HUES48 (cell line): ENCODE measurements around the gene ING5.
"Not testable (repeated sequence)": the region's sequence is repeated elsewhere in the genome, so short reads cannot be mapped to it uniquely, and the experiment has no call there.

Experiments used
- H3K27ac ChIP-seq: one replicate; pipeline ENCODE4 v1.7.0; 2013; ENCODE audit warnings: low read depth, low read length, inconsistent platforms
- H3K27me3 ChIP-seq: 2 replicates; pipeline ENCODE4 v1.6.1; 2013; ENCODE audit warnings: mild to moderate bottlenecking, low read length; ENCODE audit not compliant: control insufficient read depth, insufficient read depth
- H3K36me3 ChIP-seq: 2 replicates; pipeline ENCODE4 v1.6.1; 2013; ENCODE audit warnings: low read length; ENCODE audit not compliant: control insufficient read depth, insufficient read depth
- H3K4me1 ChIP-seq: 2 replicates; pipeline ENCODE4 v1.6.1; 2013; ENCODE audit warnings: mild to moderate bottlenecking, low read length; ENCODE audit not compliant: control insufficient read depth, insufficient read depth
- H3K4me3 ChIP-seq: 2 replicates; pipeline ENCODE4 v1.5.1; 2013; ENCODE audit warnings: mild to moderate bottlenecking, low read depth, low read length
- H3K9ac ChIP-seq: 2 replicates; pipeline ENCODE4 v1.6.1; 2013; ENCODE audit warnings: mild to moderate bottlenecking, low read depth, low read length, moderate library complexity
- H3K9me3 ChIP-seq: 2 replicates; pipeline ENCODE4 v1.6.1; 2013; ENCODE audit warnings: low read length; ENCODE audit not compliant: control insufficient read depth, insufficient read depth

ING5 gene

DNA sequence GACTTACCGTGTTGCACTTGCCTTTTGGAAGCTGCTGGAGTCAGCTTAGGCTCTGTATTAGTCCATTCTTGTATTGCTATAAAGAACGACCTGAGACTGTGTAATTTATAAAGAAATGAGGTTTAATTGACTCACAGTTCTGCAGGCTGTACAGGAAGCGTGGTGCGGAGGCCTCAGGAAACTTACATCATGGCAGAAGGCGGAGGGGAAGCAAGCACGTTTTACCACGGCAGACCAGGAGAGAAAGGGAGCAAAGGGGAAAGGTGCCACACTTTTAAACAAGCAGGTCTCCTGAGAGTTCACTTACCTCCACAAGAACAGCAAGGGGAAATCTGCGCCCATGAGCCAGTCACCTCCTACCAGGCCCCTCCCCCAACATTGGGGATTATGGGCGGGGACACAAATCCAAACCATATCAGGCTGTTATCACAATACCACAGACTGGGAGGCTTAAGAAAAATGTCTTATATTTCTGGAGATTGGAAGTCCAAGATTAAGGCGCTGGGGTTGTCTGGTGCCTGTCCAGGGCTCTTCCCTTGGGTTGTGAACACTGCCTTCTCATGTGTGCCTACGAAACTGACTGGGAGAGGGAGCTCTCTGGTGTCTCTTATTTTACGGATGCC is 28.9 kb downstream of the ING5 start:
- Histone ChIP-seq H3K9ac (no peak overlapping the region), H3K27ac (no peak overlapping the region), H3K27me3 (peaks cover 9% of the 10 kb centered on the region; the same call in 1 of the 2 replicates), H3K4me3 (no peak overlapping the region), H3K36me3 (peaks cover 14% of the 10 kb centered on the region; the same call in 1 of the 2 replicates), H3K4me1 (no peaks in the 10 kb centered on the region), H3K9me3 (no peaks in the 10 kb centered on the region)

- not testable (repeated sequence) for H3K36me3 ChIP-seq, H3K9me3 ChIP-seq, H3K27me3 ChIP-seq, H3K27ac ChIP-seq, H3K4me1 ChIP-seq, H3K9ac ChIP-seq, H3K4me3 ChIP-seq
Observed at GRCh38 chr2:241732513-241733186, 30.8 kb downstream of the ING5 start.

DNA sequence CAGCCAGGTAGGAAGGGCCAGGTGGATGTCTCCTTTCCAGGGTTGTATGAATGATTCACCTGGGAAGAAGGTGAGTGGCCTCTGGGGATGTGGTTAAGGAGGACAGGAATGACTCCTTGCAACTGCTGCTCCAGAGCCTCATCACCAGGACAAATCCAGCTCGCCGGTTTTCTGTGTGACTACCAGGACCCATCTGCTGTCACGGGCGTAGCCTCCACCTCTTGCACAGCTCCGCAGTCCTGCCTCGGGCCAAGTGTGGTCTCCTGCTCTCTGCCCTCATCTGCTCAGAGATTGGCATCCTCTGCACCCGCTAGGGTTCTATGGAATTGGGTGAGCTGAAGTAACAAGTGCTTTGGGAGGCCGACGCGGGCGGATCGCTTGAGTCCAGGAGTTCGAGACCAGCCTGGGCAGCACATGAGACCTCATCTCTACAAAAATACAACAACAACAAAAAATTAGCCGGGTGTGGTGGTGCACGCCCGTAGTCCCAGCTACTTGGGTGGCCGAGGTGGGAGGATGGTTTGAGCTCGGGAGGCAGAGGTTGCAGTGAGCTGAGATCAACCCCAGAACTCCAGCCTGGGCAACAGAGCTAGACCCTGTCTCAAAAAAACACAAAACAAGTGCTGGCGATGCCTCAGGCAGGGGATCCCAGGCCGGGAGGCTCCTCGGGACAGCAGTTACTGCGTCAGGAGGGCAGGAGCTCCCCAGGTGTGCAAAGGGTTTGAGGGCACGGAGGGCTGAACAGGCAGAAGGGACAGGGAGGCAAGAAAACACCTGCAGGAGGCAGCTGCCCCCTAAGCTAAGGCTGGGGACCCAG is 31.8 kb downstream of the ING5 start:
- peak overlapping the region; percentile 60 for H3K4me3 ChIP-seq
- H3K9me3 ChIP-seq, result no peaks in the 10 kb centered on the region
- H3K36me3 ChIP-seq, result 0 out of 2 replicates have a peak, but pooled peaks cover 1% of the 10 kb centered on the region
- no peak overlapping the region for H3K27ac ChIP-seq
- H3K4me1 ChIP-seq, result no peaks in the 10 kb centered on the region
- H3K9ac ChIP-seq, result no peak overlapping the region
- H3K27me3 ChIP-seq, result peaks cover 9% of the 10 kb centered on the region; the same call in 1 of the 2 replicates

- no peak overlapping the region for H3K9ac ChIP-seq
- no peaks in the 10 kb centered on the region for H3K4me1 ChIP-seq
- no peaks in the 10 kb centered on the region for H3K36me3 ChIP-seq
- no peaks in the 10 kb centered on the region for H3K9me3 ChIP-seq
- peaks cover 9% of the 10 kb centered on the region; the same call in 1 of the 2 replicates for H3K27me3 ChIP-seq
- no peak overlapping the region for H3K27ac ChIP-seq
- H3K4me3 ChIP-seq, result peak overlapping the region; percentile 60
Observed at GRCh38 chr2:241734208-241734466, 32.3 kb downstream of the ING5 start.

DNA sequence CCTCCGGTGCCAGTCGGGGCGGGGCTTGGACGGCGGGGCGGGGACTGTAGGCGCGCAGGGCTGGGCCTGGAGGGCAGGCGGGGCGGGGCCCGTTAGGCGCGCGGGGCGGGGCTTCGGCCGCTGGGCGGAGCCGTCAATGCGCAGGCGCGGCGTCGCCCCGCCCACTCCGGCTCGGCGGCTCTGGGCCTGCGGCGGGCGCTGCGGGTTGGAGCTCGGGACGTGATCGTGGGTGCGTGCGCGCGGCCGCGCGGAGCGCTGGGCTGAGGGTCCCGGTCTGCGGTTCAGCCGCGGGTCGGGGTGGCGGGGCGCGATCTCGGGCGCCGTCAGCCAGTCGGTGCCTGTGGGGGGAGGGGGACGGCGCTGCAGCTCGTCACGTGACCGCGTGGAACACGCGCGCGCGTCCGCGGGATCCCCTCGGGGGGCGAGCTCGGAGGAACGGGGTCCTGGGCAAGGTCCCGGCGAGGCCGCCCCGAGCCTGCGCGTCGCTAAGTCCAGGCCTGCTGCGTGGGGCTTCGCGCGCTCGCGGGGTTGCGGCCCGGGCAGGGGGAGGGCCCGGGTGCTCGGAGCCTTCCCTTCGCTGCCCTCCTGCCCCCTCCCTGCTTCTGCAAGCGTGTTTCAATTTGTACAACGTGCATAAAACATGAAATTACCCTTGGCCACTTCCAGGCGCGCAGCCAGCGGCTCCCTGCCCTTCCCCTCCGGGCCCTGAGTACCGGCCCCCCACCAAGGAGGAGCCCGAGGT is 32.8 kb downstream of the ING5 start, which contains the start of gene D2HGDH:
D2HGDH (plus strand) TSS at position 164 of the 742 bp plus-strand sequence. CDS start 595 bp downstream, outside the sequence.
- Histone ChIP-seq H3K4me3 (peak within 1 kb of the TSS; percentile 83), H3K27me3 (peaks cover 9% of the 10 kb centered on the region; the same call in 1 of the 2 replicates), H3K27ac (peak within 1 kb of the TSS; percentile 47), H3K9ac (peak within 1 kb of the TSS; percentile 51; the same call in 1 of the 2 replicates), H3K36me3 (no peaks in the 10 kb centered on the region), H3K4me1 (no peaks in the 10 kb centered on the region), H3K9me3 (no peaks in the 10 kb centered on the region)

GRCh38 chr2:241736111-241736510 is 34.3 kb downstream of the ING5 start:
- no peaks in the 10 kb centered on the region for H3K36me3 ChIP-seq
- no peaks in the 10 kb centered on the region for H3K9me3 ChIP-seq
- peaks cover 9% of the 10 kb centered on the region; the same call in 1 of the 2 replicates for H3K27me3 ChIP-seq
- no peak overlapping the region for H3K4me3 ChIP-seq
- H3K27ac ChIP-seq, result no peak overlapping the region
- no peaks in the 10 kb centered on the region for H3K4me1 ChIP-seq
- H3K9ac ChIP-seq, result no peak overlapping the region

DNA sequence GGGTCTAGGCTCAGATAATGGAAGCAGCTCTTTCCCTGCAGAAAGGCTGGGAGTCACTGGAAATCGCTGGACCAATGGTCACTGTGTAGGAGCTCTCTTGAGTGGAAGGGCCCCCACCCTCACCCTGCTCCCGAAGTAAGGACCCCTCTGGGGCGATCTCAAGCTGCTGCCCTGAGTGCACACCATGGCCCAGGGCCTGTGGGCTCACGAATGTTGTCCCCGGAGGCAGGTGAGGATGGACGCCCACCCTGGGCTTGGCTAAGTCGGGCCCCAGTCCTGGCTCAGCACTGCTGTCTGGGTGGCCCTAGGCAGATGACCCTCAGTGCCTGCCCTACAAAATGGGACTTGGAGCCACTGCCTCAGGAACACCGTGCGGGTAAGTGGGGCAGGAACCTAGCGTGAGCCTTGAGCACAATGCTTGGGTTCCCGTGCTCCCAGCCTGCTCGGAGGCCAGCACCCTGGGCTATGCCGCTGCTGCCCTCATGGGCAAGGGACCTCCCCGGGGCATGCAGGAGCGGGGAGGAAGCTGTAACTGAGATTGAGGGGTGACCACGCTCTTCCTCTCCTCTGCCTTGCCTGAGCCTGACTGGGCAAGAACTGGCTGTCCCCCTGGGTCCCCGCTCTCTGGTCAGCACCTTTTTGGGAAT is 36.3 kb downstream of the ING5 start:
- Histone ChIP-seq H3K9ac (no peak overlapping the region), H3K27ac (no peak overlapping the region), H3K4me3 (no peak overlapping the region), H3K9me3 (no peaks in the 10 kb centered on the region), H3K4me1 (no peaks in the 10 kb centered on the region), H3K27me3 (peaks cover 9% of the 10 kb centered on the region; the same call in 1 of the 2 replicates), H3K36me3 (no peaks in the 10 kb centered on the region)

DNA sequence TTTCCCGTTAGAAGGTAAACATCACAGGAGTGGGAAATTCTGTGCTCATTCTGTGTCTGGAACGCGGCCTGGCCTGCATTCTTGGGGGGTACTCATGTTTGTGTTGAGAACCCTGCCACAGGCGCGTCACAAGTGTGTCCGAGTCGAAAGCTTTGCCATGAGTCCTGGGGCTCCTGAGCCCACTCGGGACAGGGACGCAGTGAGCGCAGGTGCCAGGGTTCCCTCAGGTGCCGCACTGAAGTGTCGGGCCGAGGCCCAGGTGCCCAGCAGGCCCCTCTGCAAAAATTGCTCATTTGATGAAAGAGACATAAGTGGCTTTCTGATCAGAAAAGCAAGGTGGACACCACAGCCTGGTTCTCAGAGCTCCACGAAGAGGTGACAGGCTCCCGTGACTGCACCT is 37.3 kb downstream of the ING5 start:
- H3K4me1 ChIP-seq, result no peaks in the 10 kb centered on the region
- no peak overlapping the region for H3K9ac ChIP-seq
- no peaks in the 10 kb centered on the region for H3K36me3 ChIP-seq
- H3K9me3 ChIP-seq, result no peaks in the 10 kb centered on the region
- H3K27me3 ChIP-seq, result no peaks in the 10 kb centered on the region
- H3K27ac ChIP-seq, result no peak overlapping the region
- H3K4me3 ChIP-seq, result no peak overlapping the region

DNA sequence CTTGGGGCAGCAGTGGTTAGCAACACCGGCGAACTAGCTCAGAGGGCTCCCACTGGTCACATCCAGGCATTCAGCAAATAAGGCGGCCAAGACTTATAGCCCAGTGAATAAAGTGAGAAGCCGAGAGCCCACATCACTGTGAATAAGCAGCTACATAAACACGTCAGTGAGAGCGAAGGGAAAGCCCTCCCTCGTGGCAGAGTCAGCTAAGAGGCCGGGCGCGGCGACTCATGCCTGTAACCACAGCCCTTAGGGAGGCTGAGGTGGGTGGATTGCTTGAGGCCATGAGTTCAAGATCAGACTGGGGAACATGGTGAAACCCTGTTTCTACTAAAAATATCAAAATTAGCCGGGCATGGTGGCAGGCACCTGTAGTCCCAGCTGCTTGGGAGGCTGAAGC is 37.8 kb downstream of the ING5 start:
- Histone ChIP-seq H3K27ac (no peak overlapping the region), H3K36me3 (no peaks in the 10 kb centered on the region), H3K9me3 (no peaks in the 10 kb centered on the region), H3K9ac (no peak overlapping the region), H3K4me3 (no peak overlapping the region), H3K27me3 (no peaks in the 10 kb centered on the region), H3K4me1 (no peaks in the 10 kb centered on the region)

GRCh38 chr2:241741016-241741415 is 39.2 kb downstream of the ING5 start:
- H3K27ac ChIP-seq, result no peak overlapping the region
- no peak overlapping the region for H3K9ac ChIP-seq
- peaks cover 6% of the 10 kb centered on the region; the same call in 1 of the 2 replicates for H3K36me3 ChIP-seq
- H3K4me1 ChIP-seq, result no peaks in the 10 kb centered on the region
- H3K9me3 ChIP-seq, result no peaks in the 10 kb centered on the region
- no peak overlapping the region for H3K4me3 ChIP-seq
- H3K27me3 ChIP-seq, result no peaks in the 10 kb centered on the region
